ENCODE data around the gene FLYWCH1. TPM values are rescaled to one million over a fixed set of nuclear protein-coding genes. Genes with fewer than 3 reads are reported as not detected.
A peak's percentile ranks its signal among the peaks of the same experiment; 100 is the strongest.

FLYWCH1 gene
- total RNA-seq, 3 donors from 2014 or later = 28.0 to 30.9 (median 28.2) TPM

DNA sequence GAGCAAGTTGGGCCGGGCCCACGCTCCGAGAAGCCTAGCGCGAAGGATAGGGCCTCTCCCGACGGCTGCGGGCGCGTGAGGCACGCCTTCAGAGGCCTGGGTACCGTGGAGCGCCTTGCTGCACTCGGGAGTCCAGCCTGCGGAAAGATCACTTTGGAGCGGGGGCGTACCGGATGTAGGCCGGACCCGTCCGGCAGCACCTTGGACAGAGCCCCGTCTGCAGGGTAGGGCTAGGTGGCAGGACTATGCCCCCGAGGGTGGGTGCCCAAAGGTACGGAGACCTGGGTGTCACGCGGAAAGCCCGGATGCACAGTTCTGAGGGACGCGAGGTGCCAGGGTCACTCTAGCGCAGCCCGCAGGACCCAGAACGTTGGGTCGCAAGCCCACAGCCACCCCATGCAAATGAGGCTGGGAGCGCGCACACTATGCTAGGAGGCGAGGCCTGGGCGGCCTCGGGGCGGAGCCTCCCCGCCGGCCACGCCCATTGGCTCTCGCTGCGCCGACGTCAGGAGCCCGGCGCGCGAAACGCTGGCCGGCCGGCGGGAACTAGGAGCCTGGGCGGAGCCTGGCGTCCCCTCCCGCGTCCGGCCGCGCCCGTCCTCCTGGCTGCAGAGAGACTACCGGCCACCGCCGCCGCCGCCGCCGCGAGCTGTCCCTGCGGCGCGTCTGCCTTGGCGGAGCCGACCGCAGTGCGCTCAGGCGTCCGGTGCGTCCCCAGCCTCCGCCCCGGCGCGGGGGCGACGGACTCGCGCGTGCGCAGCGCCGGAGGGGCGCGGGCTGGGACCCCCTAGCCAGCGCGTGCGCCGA lies 57.2 kb downstream of the FLYWCH1 start, which contains the start of gene PAQR4:
Gene PAQR4, plus strand, starts transcription at position 611 of the 807 bp plus-strand sequence. CDS start 327 bp downstream, outside the sequence.
- DNase-seq (ENCODE audit: low spot score in 2 of 2) = peak; percentile 74 to 76
- intact Hi-C loops (cut with DNase I; ENCODE audit: low total_unique reads) = no loop called here
- H3K36me3 ChIP-seq = no peaks in the 10 kb centered on the region
- no peaks in the 10 kb centered on the region for H3K9me3 ChIP-seq
- H3K27me3 ChIP-seq = peaks cover 24 to 42% of the 10 kb centered on the region in 2 donors
- H3K4me1 ChIP-seq = peaks cover 15 to 20% of the 10 kb centered on the region in 2 donors
- TF ChIP-seq POLR2A (IDR thresholded peaks at IDR 0.05) = no peak
- peak in 1 of 3 donors; percentile 28 for TF ChIP-seq POLR2AphosphoS5 (IDR thresholded peaks at IDR 0.05)
- TF ChIP-seq, protein P1, sequence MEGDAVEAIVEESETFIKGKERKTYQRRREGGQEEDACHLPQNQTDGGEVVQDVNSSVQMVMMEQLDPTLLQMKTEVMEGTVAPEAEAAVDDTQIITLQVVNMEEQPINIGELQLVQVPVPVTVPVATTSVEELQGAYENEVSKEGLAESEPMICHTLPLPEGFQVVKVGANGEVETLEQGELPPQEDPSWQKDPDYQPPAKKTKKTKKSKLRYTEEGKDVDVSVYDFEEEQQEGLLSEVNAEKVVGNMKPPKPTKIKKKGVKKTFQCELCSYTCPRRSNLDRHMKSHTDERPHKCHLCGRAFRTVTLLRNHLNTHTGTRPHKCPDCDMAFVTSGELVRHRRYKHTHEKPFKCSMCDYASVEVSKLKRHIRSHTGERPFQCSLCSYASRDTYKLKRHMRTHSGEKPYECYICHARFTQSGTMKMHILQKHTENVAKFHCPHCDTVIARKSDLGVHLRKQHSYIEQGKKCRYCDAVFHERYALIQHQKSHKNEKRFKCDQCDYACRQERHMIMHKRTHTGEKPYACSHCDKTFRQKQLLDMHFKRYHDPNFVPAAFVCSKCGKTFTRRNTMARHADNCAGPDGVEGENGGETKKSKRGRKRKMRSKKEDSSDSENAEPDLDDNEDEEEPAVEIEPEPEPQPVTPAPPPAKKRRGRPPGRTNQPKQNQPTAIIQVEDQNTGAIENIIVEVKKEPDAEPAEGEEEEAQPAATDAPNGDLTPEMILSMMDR (IDR thresholded peaks at IDR 0.05) = no peak
- peak within 1 kb of the TSS in 1 of 2 donors; percentile 7 for H3K27ac ChIP-seq
- peak within 1 kb of the TSS; percentile 64 to 86 (median 73) for H3K4me3 ChIP-seq

DNA sequence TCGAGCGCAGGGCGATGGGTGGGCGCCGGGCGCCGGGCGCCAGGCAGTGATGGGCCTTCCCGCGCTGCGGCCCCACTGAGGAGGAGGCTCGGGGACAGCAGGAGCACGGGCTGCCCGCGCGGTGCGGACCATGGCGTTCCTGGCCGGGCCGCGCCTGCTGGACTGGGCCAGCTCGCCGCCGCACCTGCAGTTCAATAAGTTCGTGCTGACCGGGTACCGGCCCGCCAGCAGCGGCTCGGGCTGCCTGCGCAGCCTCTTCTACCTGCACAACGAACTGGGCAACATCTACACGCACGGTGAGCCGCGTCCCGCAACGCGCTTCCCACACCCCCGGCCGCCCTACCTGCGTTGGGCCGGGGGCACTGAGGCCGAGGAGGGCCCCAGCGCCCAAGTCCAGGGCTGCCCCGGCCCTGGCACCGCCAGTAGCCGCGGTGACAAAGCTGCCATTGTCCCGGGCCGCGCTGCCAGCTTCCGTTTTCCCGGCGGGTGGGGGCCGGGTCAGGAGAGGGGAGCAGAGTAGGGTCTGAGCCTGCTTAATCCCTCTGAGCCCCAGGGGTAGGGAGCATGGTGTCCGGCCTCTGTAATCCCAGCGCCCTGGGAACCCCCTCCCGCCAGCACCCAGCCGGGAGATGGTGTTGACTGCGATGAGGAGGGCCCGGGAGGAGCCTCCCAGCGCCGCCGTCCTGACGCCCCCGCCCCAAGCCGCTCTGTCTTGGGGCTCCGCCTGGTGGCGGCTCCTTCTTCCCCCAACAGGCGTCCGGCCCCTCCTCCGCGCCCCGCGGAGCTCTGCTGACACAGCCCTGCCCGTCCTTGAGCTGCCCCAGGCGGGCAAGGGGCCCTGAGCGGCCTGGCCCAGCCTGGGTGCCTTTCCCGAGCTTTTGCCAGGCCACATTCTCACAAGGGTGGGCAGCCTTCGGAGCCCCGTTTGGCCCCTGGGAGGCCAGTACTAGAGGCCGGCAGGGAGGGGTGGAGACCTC lies 58.1 kb downstream of the FLYWCH1 start:
- Histone ChIP-seq H3K36me3 (no peaks in the 10 kb centered on the region), H3K4me3 (peak overlapping the region; percentile 64 to 86 (median 73)), H3K9me3 (no peaks in the 10 kb centered on the region), H3K27ac (peak overlapping the region in 1 of 2 donors; percentile 7), H3K27me3 (peaks cover 15 to 33% of the 10 kb centered on the region in 2 donors), H3K4me1 (peaks cover 6 to 11% of the 10 kb centered on the region in 2 donors)
- TF ChIP-seq POLR2A (IDR thresholded peaks at IDR 0.05) = no peak
- TF ChIP-seq, protein P1 (IDR thresholded peaks at IDR 0.05) = peak in 1 of 3 donors; percentile 25
- DNase-seq (ENCODE audit: low spot score in 2 of 2) = peak in 1 of 2 donors; percentile 31
- intact Hi-C loops (cut with DNase I; ENCODE audit: low total_unique reads) = no loop called here

DNA sequence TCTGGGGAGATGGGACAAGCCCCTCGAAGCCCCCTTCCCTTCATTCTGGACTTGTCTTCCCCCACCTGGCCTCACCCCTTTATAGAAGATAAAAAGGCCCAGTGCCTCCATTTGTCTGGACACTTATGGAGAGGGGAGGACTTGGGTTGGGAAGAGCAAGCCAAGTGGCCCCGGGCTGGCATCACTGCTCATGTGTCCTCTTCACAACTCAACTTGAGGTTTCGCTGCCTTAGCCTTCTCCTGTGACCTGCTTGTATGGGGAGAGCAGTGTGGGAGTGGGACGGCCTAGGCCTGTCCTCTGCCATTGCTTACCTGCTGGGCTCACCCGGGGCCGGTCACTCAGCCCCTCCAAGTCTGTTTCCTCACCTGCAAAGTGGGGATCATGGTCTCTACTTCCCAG lies 58.8 kb downstream of the FLYWCH1 start:
- no peak for DNase-seq (ENCODE audit: low spot score in 2 of 2)
- intact Hi-C loops (cut with DNase I; ENCODE audit: low total_unique reads) = no loop called here
- Histone ChIP-seq H3K9me3 (no peaks in the 10 kb centered on the region), H3K27me3 (peaks cover 14 to 25% of the 10 kb centered on the region in 2 donors), H3K36me3 (no peaks in the 10 kb centered on the region), H3K27ac (peak overlapping the region in 1 of 2 donors; percentile 7), H3K4me1 (peaks cover 4 to 6% of the 10 kb centered on the region in 2 donors), H3K4me3 (peak overlapping the region; percentile 64 to 86 (median 73))
- TF ChIP-seq, protein P1 (IDR thresholded peaks at IDR 0.05) = no peak

DNA sequence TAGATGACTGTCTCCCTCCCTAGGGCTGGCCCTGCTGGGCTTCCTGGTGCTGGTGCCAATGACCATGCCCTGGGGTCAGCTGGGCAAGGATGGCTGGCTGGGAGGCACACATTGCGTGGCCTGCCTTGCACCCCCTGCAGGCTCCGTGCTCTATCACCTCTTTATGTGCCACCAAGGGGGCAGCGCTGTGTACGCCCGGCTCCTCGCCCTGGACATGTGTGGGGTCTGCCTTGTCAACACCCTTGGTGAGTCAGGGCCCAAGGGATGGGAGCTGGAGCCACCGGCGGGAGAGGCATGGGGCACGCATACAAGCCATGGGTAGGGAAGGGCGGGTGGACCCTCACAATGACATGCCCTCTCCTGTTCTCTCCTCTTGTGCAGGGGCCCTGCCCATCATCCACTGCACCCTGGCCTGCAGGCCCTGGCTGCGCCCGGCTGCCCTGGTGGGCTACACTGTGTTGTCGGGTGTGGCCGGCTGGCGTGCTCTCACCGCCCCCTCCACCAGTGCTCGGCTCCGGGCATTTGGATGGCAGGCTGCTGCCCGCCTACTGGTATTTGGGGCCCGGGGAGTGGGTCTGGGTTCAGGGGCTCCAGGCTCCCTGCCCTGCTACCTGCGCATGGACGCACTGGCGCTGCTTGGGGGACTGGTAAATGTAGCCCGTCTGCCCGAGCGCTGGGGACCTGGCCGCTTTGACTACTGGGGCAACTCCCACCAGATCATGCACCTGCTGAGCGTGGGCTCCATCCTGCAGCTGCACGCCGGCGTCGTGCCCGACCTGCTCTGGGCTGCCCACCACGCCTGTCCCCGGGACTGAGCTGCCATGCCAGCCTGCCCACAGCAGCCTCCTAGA lies 59.6 kb downstream of the FLYWCH1 start:
- no peak for DNase-seq (ENCODE audit: low spot score in 2 of 2)
- intact Hi-C loops (cut with DNase I; ENCODE audit: low total_unique reads) = no loop called here
- H3K4me1 ChIP-seq = peaks cover 4 to 6% of the 10 kb centered on the region in 2 donors

More for the DNA sequence above, 59.6 kb downstream of the FLYWCH1 start:
- H3K27me3 ChIP-seq = peaks cover 14 to 18% of the 10 kb centered on the region in 2 donors
- no peaks in the 10 kb centered on the region for H3K9me3 ChIP-seq
- TF ChIP-seq, protein P1 (IDR thresholded peaks at IDR 0.05) = no peak
- TF ChIP-seq POLR2A (IDR thresholded peaks at IDR 0.05) = no peak
- no peak for TF ChIP-seq POLR2AphosphoS5 (IDR thresholded peaks at IDR 0.05)
- H3K36me3 ChIP-seq = no peaks in the 10 kb centered on the region
- no peak overlapping the region for H3K27ac ChIP-seq
- no peak overlapping the region for H3K4me3 ChIP-seq
